CD4-positive, alpha-beta T cell treated with Interleukin-6 for 4 hours (primary cell): ENCODE measurements around the gene LRP2.
"Not testable (repeated sequence)": the region's sequence is repeated elsewhere in the genome, so short reads cannot be mapped to it uniquely, and the experiment has no call there.

ENCODE experiments used
- DNase-seq: peaks from one replicate; pipeline ENCODE4 v3.0.0-alpha.2; 2020; ENCODE audit warnings: mixed read lengths

Gene LRP2

GRCh38 chr2:169300636-169301530 is 61.5 kb downstream of the LRP2 start:
- no peak for DNase-seq

- no peak for DNase-seq
Measured at GRCh38 chr2:169298007-169298406, 64.3 kb downstream of the LRP2 start.

GRCh38 chr2:169294001-169294675 is 68.2 kb downstream of the LRP2 start:
- no peak for DNase-seq

- no peak for DNase-seq
Measured at GRCh38 chr2:169291517-169291916, 70.8 kb downstream of the LRP2 start.

GRCh38 chr2:169290433-169290832 is 71.9 kb downstream of the LRP2 start:
- no peak for DNase-seq

GRCh38 chr2:169287666-169288065 is 74.7 kb downstream of the LRP2 start:
- no peak for DNase-seq

GRCh38 chr2:169286624-169287231 is 75.6 kb downstream of the LRP2 start:
- DNase-seq = no peak

GRCh38 chr2:169285531-169286235 is 76.7 kb downstream of the LRP2 start:
- no peak for DNase-seq

- no peak for DNase-seq
Measured at GRCh38 chr2:169280502-169280901, 81.8 kb downstream of the LRP2 start.

- DNase-seq = no peak
Measured at GRCh38 chr2:169275696-169276444, 86.5 kb downstream of the LRP2 start.

GRCh38 chr2:169272010-169272409 is 90.3 kb downstream of the LRP2 start:
- DNase-seq = no peak

- DNase-seq = not testable (repeated sequence)
Measured at GRCh38 chr2:169270574-169270973, 91.8 kb downstream of the LRP2 start.

- DNase-seq = no peak
Measured at GRCh38 chr2:169265591-169265990, 96.7 kb downstream of the LRP2 start.

- DNase-seq = no peak
Measured at GRCh38 chr2:169260846-169261642, 101.3 kb downstream of the LRP2 start.

- DNase-seq = no peak
Measured at GRCh38 chr2:169260246-169260645, 102.1 kb downstream of the LRP2 start.

- DNase-seq = no peak
Measured at GRCh38 chr2:169259402-169259801, 102.9 kb downstream of the LRP2 start.

- DNase-seq = no peak
Measured at GRCh38 chr2:169258045-169258601, 104.2 kb downstream of the LRP2 start.

GRCh38 chr2:169254774-169255173 is 107.6 kb downstream of the LRP2 start:
- no peak for DNase-seq

- no peak for DNase-seq
Measured at GRCh38 chr2:169247211-169247610, 115.1 kb downstream of the LRP2 start.

- no peak for DNase-seq
Measured at GRCh38 chr2:169240405-169240804, 121.9 kb downstream of the LRP2 start.

GRCh38 chr2:169237939-169238338 is 124.4 kb downstream of the LRP2 start:
- no peak for DNase-seq
